Measurements from ENCODE around the gene ODF2.

ODF2 gene

DNA sequence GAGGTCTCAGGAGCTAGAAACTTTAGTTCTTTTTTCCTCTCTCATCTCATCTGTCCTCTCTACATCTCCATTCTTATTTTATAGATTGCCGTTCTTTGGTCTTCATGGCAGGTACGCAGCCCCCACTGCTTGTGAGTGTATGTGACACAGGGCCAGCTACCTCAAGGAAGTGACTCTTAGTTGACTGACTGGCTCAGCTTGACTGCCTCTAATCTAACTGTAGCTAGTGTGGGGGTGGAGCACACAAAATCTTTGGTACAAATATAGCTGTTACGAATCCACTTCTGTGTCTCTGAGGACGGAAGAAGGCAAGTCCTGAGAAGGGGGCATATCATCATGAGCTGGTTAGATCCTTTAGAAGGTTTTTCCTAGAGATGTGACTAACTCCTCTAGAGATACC, 76.8 kb downstream of the ODF2 start:
- DNase-seq: no peak

- DNase-seq: no peak
Measured at GRCh38 chr9:128540634-128541360, 85.0 kb downstream of the ODF2 start.

DNA sequence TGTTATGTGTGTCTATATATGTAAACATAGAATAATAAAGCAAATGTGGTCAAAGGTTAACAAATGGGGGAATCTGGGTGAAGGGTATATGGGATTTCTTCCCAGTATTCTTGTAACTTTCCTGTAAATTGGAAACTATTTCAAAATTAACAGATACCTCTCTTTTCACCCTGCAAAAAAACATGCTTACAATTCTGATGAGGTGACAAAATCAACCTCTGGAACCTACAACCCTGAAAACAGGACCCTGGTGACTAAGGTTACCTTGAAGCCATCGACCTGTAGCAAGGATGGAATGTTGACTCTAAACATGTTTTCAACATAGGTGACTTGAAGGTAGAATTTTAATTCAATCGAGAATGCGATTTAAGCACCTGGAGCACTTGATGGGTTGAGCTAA, 90.7 kb downstream of the ODF2 start:
- no peak for DNase-seq

DNA sequence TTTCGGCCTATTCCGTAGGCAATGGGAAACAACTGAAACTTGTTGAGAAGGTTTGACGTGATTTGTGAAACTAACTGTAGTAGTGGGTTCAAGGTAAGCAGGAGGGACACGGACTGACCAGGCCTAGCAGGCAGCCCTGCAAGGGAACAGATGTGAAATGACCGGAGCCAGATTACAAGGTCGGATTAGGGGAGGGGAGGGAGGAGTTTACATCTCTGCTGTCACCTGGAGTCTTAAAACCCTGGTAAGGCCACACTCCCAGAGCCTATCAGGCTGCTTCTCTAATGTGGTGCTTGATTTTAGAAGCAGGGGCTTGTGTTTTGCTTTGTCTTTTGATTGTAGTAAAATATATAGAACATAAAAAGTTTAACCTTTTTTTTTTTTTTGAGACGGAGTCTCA, 93.1 kb downstream of the ODF2 start:
- no peak for DNase-seq

DNA sequence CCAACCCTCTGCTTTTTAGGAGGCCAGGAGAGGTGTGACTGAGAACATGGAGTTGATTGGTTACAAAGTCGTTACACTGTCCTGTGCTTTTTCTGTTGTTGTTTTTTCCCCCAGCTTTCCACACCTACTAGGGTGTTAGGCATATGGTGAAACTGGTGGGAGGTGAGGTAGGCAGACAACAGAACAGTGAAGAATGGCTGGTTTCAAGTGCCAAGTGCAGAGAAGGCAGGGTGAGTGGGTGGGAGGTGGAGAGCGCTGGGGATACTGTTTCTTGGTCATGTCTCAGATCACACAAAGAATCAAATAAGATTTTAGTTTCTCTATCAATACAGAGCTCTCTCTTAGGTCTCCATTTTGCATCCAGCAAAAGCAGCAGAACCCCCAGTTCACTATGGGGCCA, 94.4 kb downstream of the ODF2 start:
- no peak for DNase-seq

Data from COR-L47 (cell line).